GM18861 (cell line): Measurements from ENCODE around the gene MON2.
A peak's percentile ranks its signal among the peaks of the same experiment; 100 is the strongest.
"Not testable (repeated sequence)": the region's sequence is repeated elsewhere in the genome, so short reads cannot be mapped to it uniquely, and the experiment has no call there.

Experiments
- ATAC-seq: cut with Tn5 transposase; IDR thresholded peaks from one replicate; pipeline ENCODE4 v1.9.1; 2021; ENCODE audit not compliant: unreplicated experiment

The MON2 gene

DNA sequence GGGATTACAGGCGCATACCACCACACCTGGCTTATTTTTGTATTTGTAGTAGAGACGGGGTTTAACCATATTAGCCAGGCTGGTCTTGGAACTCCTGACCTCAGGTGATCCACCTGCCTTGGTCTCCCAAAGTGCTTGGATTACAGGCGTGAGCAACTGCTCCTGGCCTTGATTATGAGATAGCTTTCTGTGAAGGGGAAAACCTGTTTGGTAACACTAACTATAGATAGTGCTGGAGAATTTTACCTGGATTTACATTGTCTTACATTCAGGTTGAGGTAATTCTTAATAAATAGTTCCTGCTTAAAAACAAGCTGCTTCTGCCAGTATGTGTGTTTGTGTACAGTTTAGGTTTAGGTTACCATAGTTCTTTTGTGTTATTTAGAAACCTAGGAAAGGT, 77.1 kb downstream of the MON2 start:
- no peak for ATAC-seq

DNA sequence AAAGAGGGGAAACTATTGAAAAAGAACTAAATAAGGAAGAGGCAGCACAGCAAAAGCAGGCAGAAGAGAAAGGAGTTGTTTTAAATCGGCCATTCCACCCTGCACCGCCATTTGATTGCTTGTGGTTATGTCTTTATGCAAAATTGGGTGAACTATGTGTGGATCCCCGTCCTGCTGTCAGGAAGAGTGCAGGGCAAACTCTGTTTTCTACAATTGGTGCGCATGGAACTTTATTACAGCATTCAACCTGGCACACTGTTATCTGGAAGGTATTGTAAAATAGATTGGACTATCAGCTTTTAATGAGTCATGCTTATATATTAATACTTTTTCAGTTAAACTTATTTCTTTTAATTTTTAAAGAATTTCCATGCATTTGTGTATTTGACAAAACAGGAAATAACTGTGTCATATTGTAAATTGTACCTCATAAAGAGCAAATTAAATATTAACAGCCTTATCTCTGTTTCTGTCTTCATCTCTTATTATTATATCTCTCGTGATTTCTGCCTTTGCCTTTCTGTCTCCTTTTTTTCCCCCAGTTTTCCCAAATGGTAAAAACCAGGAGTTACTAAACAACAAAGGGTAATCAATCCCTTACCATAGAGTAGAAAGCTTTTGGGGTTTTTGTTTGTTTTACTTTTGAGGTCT, 86.4 kb downstream of the MON2 start:
- ATAC-seq: no peak

DNA sequence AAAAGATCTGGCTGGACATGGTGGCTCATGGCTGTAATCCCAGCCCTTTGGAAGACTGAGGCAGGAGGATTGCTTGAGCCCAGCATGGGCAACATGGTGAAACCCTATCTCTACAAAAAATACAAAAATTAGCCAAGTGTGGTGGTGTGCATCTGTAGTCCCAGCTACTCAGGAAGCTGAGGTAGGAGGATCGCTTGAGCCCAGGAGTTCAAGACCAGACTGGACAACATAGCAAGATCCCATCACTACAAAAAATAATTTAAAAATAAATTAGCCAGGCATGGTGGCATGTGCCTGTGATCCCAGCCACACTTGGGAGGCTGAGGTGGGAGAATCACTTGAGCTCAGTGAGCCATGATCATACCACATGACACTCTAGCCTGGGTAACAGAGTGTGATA, 92.7 kb downstream of the MON2 start:
- ATAC-seq: not testable (repeated sequence)

DNA sequence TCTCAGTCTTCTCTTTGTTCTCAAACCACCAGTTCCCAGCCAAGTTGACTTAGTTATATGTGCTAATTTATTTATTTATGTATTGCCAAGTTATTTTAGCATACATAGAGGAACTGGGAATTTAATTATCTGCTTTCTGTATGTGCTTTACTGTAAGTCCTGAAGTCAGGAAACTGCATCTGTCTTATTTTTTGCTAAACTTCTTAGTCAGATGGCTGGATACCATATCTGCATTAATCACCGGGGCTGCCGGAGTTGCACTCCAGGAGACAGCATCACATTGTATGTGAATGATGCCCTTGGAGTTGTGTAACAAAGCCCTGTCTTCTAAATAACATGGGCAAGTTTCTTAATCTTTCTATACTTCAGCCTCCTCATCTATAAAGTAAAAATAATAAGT, 96.2 kb downstream of the MON2 start:
- no peak for ATAC-seq

DNA sequence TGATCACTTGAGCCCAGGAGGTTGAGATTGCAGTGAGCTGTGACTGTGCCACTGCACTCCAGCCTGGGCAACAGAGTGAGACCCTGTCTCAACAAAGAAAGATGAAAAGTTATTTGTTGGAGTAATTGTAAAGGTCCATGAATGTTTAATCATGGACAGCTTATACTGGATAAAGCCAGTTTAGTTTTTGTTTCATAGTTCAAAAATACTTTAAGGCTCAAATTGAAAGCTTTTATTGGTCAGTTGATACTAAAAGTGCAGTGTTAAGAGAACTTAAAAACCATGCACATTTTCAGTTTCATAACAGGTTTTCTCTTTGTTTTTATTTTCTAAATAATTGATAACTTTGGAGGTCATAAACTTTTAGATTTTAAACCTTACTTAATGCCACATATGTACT, 108.4 kb downstream of the MON2 start:
- peak; percentile 57 for ATAC-seq

DNA sequence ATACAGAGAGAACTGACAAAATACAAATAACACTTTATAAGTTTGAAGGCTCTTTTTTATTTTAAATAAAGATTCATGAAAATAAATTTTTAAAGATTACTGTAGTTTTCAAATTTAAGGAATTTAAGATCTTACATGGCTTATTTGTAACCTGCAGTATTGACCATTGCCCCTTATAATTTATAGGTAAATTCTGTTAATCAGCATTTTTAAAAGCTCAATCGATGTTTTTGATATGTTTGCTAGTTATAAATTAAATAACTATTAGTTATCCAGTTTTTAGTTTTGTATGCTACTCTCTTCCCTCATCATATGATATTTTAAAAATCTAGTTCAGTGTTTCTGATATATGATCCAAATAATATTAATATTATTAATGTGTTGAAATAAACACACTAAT, 109.9 kb downstream of the MON2 start:
- no peak for ATAC-seq

DNA sequence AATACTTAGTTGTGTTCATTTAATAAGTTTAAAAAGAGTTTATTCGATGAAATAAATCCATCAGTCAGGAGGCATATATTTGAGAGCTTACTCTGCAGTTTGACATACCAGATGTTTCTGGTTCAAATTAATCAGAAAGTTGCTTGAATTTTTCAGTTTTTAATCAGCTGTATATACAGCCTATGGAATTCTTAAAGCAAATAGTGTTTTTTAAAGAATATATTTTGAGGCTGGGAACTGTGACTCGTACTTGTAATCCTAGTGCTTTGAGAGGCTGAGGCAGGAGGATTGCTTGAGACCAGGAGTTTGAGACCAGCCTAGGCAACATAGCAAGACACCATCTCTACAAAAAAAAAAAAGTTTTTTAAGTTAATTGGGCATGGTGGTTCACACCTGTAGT, 112.1 kb downstream of the MON2 start:
- no peak for ATAC-seq

DNA sequence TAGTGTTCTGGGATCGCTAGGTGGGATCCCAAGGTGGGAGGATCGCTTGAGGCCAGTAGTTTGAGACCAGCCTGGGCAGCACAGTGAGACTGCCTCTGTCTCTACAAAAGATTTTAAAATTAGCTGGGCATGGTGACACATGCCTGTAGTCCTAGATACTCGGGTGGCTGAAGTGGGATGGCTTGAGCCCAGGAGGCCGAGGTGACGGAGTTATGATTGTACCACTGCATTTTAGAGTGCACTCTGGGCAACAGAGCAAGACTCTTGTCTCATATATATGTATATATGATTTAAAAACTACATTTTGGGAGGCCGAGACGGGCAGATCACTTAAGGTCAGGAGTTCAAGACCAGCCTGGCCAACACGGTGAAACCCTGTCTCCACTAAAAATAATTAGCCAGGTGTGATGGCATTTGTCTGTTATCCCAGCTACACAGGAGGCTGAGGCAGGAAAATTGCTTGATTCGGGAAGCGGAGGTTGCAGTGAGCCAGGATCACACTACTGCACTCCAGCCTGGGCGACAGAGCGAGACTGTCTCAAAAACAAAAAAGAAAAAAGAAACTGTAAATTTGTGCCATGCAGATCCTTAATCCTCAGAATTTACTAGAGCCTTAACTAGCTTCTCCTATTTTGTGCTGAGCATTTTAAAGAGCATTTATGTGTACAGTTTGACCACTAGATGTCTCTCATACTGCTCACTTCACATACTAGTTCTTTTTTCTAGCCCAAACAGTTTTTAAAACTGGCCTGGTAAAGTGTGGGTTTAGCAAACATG, 114.8 kb downstream of the MON2 start:
- peak; percentile 72 for ATAC-seq

DNA sequence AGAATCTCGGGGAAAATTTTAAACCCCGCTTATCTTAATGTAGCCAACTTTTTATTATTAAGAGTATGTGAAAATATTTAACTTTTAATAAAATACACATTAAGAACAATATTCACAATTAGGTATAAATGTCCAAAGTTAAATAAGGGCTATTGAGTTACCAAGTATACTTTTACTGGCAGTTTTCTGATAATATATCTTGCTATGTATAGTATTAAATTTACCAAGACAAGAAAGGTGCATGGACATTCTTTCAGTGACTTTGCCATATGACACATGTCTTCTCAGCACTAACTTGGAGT, 115.4 kb downstream of the MON2 start:
- no peak for ATAC-seq

DNA sequence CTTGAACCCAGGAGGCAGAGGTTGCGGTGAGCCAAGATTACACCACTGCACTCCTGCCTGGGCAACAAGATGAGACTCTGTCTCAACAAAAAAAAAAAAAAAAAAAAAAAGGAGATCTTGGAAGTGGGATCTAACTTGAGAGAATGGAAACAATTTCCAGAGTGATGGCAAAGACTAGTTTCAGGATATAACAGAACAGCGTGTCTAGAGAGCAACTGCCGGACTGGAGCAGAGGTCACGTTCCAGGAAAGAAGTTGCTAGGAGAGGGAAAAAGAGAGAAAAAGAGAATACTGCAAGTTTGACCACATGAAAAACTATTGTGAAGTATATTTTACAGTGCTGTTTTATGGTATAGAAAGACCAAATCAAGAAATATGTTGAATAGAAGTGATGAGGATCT, 118.0 kb downstream of the MON2 start:
- no peak for ATAC-seq

DNA sequence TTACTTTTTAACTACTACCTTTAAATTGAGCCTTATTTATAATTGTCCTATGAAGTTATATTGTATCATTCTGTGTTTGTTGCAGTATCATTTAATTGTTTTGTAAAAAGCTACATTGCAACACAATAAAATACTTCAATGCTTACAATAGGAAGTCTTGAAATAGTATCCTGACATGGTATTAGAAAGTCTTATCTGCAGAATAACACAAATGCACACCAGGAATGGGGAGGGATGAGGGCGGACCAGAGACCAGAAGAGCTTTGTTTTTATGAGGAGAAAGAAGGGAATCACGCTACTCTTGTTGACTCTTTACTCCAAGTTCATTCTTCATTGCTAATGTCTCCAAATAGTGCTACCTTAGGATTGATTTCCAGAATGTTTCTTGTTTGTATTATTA, 120.2 kb downstream of the MON2 start:
- ATAC-seq: no peak

DNA sequence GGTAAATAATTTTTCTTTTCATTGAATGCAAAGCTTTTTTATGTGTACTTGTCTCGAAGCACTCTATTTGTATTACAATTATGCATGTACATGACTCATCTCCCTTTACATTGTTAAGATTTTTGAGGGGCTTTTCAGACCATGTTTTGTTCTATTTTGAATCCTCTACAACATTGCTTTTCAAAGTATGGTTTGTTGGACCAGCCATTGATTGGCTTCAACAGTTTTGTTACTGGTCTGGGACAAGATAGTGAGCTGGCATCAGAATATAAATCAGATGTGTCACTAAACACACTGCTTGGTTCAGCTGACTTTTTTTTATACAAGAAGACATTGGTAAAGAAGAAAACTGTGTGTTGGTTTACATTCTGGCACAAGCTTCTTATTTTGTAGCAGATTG, 122.3 kb downstream of the MON2 start:
- no peak for ATAC-seq

DNA sequence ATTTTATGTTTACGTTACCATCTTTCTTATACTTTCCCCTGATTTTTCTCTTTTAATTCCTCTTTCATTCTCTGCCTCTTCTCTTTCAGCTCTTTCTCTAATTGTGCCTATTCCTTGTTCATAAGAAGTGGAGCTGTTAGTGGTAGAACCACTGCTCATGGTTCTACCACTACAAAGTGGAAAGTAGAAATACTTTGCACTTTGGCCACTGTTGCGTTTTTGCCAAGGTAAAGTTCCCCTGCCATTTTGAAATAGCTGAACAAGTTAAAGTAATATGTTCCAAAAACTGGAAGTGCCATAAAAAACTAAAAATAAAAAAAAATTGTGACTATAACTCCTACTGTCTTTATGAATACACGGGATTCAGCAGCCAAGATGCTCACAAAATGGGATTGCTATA, 130.6 kb downstream of the MON2 start:
- no peak for ATAC-seq

DNA sequence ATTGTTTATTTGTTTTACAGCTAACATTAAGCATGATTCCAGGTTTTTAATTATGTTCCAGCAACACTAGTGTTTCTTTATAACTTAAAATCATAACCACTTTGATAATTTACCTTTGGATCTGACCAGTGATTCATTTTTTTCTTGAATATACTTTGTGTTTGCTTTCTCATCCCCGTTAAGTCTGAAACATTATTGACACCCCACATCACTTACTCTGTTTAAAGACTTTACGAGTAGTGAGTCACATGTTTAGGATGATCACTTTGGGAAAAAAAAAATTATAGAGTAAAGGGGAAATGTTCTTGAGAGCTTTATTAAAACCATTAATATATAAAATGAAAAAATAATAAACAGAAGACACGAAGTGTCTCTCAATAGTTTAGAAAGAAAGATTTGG, 132.2 kb downstream of the MON2 start:
- no peak for ATAC-seq

DNA sequence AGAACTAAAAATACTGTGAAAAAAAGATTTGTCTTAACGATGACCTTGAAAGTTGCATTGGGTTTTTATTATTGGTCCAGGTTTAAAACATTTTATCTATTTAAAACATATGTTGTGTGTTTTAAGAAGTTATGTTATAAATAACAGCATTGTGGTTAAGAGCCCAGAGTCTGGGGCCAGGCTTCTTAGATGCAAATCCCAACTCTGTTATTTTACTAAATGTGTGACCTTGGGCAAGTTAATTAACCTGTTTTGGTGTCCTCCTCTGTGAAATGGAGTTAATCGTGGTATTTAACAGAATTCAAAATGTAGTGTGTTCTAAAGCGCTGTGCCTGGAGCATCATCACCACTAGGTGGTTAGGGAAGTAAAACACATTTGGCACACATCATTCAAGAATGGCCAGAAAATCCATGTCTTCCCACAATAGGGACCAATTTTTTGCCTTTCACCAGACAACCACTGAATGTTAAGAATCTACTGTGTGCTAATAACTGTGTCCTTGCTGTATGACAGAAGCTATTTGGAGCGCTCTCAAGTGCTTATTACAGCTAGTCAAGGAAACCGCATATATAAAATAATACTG, 133.3 kb downstream of the MON2 start:
- ATAC-seq: no peak

DNA sequence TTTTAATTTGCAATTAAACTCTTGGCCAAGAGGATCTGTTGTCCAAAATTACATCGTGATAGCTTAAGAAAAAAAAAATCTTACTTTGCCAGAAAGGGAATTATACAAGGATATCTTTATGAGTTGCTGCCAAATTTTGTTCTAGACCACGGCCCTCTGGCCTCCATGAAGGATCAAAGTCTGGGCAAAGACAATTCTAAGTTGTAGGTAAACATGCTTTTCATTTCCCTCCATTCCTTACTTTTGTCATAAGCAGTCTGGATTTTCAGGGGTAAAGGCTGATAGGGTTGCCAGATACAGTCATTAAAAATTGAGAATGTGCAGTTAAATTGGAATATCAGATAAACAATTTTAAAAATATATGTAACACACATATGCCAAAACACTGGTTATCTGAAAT, 135.1 kb downstream of the MON2 start:
- no peak for ATAC-seq

DNA sequence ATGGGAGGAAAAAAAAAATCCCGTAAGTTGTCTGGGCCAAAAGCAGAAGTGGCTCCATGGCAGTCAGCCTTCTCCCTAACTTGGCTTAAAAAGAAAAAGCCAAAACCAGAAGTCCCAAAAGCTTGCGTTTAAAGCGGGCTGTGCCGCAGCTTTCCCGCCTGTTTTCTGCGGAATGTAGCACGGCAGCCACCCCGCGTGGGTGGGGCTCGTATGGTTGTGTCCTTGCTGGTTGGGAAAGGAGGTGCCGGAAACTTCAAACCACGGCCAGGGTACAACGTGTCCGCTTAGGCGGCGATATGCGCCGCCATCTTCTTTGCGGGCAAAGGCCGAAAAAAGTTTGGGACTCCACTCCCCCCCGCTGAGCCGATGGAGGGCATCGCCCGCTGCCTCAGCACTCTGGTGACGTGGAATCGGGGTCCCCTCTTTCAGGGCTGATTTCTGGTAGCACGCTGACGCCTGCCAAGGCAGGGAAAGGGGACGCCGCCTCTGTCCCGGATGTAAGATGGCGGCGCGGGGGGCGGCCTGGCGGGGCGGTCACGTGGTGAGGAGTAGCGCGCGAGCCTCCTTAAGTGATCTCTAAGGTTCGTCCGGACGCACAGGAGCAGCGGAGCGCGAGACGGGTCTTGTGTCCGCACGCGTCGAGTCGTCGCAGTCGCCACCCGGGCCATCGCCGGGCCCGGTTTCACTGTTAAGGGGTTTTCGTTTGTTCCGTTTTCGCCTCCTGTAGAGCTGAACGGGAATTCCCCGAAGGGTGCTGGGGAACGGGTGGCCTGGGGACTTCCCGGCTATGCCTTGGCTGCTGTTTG, 135.8 kb downstream of the MON2 start:
- peak; percentile 56 for ATAC-seq

DNA sequence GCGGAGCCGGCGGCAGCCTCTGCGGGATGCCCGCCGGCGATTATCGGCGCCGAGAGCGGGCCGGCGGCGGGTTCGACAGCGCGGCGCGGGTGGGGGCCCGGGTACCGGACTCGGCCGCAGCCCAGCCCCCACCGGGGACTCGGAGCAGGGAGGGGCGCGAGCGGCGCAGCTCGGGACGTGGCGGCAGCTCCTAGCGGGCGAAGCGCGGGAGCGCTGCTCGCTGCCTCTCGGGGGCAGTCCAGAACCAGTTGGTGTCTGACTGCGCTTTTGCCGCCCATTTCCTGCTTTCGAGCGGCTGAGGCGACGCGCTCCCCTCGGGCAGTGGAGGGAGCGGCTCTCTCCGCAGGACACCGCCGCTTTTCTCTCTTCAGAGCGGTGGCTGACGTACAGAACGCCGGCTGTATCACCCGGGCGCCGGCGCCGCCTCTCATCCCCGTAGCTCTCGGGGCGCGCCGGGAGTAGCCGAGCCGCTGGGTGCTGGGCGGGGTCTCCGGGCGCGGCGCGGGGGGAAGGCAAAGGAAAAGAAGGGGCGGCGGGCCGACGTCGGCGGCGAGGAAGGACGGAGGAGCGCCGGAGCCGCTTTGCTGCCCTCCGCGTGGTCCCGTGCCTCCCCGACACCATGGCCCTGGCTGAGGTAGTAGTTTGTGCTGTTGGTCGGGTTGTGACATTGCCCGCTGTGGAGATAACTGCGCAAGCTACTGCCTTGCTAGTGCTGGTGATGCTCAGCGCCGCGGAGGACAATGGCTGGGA, 136.6 kb downstream of the MON2 start:
- ATAC-seq: peak; percentile 65

DNA sequence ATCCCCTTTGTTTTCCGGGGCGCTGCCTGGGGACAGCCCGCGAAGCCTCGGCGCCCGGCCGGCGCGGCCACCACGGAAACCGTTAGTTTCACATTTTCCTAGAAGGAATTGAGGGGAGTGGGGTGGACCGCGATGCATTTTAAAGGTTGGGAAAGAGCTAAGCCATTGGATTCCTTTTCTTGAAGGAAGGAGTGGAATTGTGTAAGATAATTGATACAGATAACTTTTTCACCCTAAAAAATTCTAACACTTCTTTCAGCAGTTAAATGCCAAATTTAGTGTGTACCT, 137.1 kb downstream of the MON2 start:
- ATAC-seq: no peak

DNA sequence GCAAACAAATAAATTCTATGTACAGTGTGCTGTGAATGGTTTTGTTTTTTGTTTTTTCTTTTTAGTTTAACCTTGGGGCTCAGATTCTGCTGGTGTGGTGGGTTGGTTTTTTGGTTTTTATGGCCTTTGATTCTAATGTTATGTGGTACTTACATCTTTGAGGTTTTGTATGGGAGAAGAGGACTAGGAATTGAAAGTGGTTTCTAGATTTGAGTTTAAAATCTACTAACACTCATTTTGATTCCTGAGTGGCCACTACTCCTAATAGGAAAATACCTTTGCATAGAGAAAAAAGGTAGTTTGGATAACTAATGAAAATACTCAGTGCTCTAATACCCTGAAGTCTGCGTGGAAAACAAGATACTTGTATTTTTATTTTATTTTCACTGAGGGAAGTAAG, 137.7 kb downstream of the MON2 start:
- ATAC-seq: no peak

DNA sequence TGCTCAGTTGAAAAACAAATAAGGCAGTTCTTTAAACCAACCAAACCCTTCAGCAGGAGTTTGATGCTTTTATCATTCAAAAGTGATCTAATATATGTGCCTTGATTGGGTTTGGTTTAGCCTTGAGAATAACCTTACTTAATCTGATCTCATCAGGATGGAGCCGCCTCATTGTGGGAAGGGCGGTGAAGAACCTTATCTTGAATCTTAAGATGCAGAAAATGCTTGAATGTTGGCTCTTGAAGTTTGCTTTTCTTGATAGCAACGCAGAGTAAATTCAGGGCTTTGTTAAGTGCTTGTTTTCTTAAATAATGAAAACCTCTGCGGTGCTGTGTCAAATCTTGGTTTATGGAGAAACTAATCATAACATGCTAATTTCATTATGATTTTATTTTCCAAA, 138.2 kb downstream of the MON2 start:
- ATAC-seq: no peak
